GM23248 (cell line): Measurements from ENCODE around the gene ZNF513.

ENCODE experiments used
- EZH2 ChIP-seq: fragments of 200-600 bp; sonication (generic); IDR thresholded peaks from 2 replicates; pipeline ENCODE4 v1.6.1; 2018; ENCODE audit warnings: antibody characterized with exemption, mild to moderate bottlenecking; ENCODE audit not compliant: insufficient read depth, poor library complexity, severe bottlenecking
- EZH2phosphoT487 ChIP-seq: fragments of 200-600 bp; sonication (generic); IDR thresholded peaks from 2 replicates; pipeline ENCODE4 v1.6.1; 2018; ENCODE audit warnings: antibody characterized with exemption, moderate library complexity, mild to moderate bottlenecking, low read depth; ENCODE audit not compliant: insufficient read depth

DNA sequence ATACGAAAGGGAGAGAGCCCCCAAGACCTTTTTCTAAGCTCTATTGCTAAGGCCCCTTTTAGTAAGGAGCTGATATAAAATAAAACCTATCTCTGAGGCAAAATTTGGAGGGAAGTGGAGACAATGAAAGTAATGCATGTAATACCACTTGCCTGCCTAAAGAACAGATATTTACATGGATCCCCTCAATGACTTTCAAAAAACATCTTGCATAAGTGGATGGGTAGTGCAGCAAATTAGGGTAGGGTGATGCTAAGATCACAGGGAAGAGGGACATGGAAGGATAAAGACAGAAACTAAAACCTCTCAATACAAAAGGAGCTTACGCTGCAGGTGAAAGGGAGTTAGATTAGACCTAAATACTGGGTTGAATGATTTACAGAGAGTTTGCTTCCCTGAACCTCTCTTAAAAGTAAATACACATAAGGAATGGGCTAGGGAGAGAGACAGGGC lies 1.1 kb downstream of the ZNF513 start:
- TF ChIP-seq EZH2 (no peak), EZH2phosphoT487 (no peak)
